Measurements from ENCODE around the gene IRAK2. TPM values are rescaled to one million over a fixed set of nuclear protein-coding genes. Genes with fewer than 3 reads are reported as not detected.
"Not testable (repeated sequence)": the region's sequence is repeated elsewhere in the genome, so short reads cannot be mapped to it uniquely, and the experiment has no call there.

IRAK2 gene
- total and polyA plus RNA-seq, 9 donors: 1.1 to 2.3 (median 1.5) TPM

DNA sequence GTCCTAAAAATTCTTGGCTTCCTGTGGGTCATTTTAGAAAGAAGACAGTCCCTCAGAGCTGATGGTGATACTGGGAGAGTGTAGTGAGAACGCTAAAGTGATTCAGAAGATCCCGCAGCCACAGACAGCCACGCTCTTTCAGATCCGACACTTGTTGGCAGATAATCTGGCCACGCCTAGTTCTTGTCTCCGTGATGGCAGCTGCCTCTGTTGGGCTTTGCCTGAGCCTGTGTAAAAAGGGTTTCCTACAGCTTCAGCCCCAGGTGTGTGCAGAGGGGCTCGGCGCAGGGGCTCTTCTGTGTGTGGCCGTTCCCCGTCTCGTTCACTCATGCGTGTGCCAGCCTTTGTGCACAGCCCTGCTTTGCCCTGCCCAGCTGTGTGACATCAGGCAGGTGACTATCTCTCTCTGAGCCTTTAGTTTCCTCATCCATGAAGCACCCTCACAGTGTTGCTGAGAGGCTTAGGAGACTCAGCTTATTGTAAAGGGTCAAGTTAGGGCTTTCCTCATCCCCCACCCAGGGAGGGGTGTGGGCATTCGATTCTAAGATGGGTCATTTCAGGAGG, 6.3 kb downstream of the IRAK2 start:
- no peaks in the 10 kb centered on the region for H3K27me3 ChIP-seq
- H3K27ac ChIP-seq: no peak overlapping the region
- no peaks in the 10 kb centered on the region for H3K36me3 ChIP-seq
- no peaks in the 10 kb centered on the region for H3K9me3 ChIP-seq
- no peak overlapping the region for H3K4me3 ChIP-seq
- 87 to 90% (median 88%) methylated on average over 13 of the region's 13 CpGs for WGBS, 3 donors
- no peaks in the 10 kb centered on the region for H3K4me1 ChIP-seq (ENCODE audit: insufficient read depth)
- no peak for DNase-seq
- TF ChIP-seq, protein P1, sequence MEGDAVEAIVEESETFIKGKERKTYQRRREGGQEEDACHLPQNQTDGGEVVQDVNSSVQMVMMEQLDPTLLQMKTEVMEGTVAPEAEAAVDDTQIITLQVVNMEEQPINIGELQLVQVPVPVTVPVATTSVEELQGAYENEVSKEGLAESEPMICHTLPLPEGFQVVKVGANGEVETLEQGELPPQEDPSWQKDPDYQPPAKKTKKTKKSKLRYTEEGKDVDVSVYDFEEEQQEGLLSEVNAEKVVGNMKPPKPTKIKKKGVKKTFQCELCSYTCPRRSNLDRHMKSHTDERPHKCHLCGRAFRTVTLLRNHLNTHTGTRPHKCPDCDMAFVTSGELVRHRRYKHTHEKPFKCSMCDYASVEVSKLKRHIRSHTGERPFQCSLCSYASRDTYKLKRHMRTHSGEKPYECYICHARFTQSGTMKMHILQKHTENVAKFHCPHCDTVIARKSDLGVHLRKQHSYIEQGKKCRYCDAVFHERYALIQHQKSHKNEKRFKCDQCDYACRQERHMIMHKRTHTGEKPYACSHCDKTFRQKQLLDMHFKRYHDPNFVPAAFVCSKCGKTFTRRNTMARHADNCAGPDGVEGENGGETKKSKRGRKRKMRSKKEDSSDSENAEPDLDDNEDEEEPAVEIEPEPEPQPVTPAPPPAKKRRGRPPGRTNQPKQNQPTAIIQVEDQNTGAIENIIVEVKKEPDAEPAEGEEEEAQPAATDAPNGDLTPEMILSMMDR (IDR thresholded peaks at IDR 0.05): no peak
- TF ChIP-seq EP300 (IDR thresholded peaks at IDR 0.05) (no peak), POLR2A (IDR thresholded peaks at IDR 0.05) (no peak)
- intact Hi-C loops (cut with DNase I): no loop called here

DNA sequence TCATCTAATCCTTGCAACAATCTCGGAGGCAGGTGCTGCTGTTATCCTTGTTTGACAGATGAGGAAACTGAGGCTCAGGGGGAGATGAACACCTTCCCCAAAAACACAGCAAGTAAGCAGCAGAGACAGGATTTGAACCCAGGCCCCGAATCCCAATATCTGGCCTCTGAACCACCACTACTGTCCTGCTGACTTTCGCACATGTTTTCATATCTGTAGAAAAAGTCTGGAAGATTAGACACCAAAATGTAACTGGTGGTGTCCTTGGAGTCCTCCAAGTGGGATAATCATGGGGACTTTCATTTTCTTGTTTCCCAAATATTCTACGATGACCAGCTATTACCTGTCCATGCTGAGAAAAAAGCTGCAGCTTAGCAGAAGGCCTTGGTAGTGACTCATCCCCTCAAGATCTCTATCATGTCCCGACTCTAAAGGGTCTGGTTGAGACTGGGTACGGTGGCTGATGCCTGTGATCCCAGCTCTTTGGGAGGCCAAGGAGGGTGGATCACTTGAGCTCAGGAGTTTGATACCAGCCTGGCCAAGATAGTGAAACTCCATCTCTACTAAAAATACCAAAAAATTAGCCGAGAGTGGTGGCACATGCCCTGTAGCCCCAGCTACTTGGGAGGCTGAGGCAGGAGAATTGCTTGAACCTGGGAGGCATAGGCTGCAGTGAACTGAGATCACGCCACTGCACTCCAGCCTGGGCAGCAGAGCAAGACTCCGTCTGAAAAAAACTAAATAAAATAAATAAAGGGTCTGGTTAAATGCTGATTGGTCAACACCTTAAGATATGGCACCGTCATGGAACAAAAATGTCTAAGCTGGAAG, 8.6 kb downstream of the IRAK2 start:
- no peaks in the 10 kb centered on the region for H3K4me1 ChIP-seq (ENCODE audit: insufficient read depth)
- no peak overlapping the region for H3K4me3 ChIP-seq
- H3K27ac ChIP-seq: no peak overlapping the region
- H3K36me3 ChIP-seq: no peaks in the 10 kb centered on the region
- no peaks in the 10 kb centered on the region for H3K9me3 ChIP-seq
- intact Hi-C loops (cut with DNase I): no loop called here
- TF ChIP-seq, protein P1 (IDR thresholded peaks at IDR 0.05): no peak
- TF ChIP-seq EP300 (IDR thresholded peaks at IDR 0.05): no peak
- TF ChIP-seq POLR2A (IDR thresholded peaks at IDR 0.05): no peak
- 78 to 84% (median 79%) methylated on average over 10 of the region's 10 CpGs for WGBS, 3 donors
- DNase-seq: no peak
- no peaks in the 10 kb centered on the region for H3K27me3 ChIP-seq

DNA sequence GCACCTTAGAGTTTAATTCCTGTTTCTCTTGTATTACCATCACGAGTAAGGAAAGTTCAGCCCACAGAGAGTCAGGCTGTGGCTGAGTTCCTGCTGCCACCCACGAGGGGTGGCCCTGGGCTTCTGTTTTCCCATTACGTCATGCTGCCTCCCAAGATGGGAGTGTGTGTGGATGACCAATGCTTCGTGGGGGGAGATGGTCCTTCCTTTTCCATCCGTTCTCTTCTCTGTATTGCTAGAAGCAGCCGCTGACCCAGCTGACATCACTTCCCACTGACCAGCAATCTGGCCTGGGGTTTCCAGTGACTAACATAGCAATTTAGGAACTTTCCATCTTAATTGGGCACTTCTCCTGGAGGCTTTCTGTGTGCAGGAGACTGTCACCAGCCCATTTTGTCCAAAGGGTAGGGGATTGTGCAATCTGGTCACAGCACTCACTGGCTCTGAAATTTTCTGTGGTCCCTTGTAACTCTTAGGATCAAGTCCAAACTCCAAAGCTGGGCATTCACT, 9.3 kb downstream of the IRAK2 start:
- Histone ChIP-seq H3K27me3 (no peaks in the 10 kb centered on the region), H3K36me3 (no peaks in the 10 kb centered on the region), H3K4me3 (no peak overlapping the region), H3K27ac (no peak overlapping the region), H3K9me3 (no peaks in the 10 kb centered on the region), H3K4me1 (ENCODE audit: insufficient read depth) (no peaks in the 10 kb centered on the region)
- peak in 1 of 5 donors; percentile 50 for DNase-seq
- intact Hi-C loops (cut with DNase I): no loop called here
- TF ChIP-seq, protein P1 (IDR thresholded peaks at IDR 0.05): no peak
- peak; percentile 8 for TF ChIP-seq EP300 (IDR thresholded peaks at IDR 0.05)
- no peak for TF ChIP-seq POLR2A (IDR thresholded peaks at IDR 0.05)
- WGBS, 3 donors: 29 to 36% (median 30%) methylated on average over 6 of the region's 6 CpGs

DNA sequence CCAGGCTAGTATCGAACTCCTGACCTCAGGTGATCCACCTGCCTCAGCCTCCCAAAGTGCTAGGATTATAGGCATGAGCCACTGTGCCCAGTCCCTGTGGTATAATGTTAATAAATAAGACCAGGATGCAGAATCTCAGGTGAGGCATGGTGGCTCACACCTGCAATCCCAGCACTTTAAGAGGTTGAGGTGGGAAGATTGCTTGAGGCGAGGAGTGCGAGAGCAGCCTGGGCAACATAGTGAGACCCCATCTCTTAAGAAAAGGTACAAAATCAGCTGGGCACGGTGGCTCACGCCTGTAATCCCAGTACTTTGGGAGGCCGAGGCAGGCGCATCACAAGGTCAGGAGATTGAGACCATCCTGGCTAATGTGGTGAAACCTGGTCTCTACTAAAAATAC, 10.6 kb downstream of the IRAK2 start:
- H3K9me3 ChIP-seq; H3K36me3 ChIP-seq; H3K4me1 ChIP-seq (ENCODE audit: insufficient read depth); H3K27me3 ChIP-seq; H3K4me3 ChIP-seq; intact Hi-C loops (cut with DNase I); DNase-seq; H3K27ac ChIP-seq: not testable (repeated sequence)
- WGBS, 3 donors: 97 to 98% (median 97%) methylated on average over 7 of the region's 7 CpGs

DNA sequence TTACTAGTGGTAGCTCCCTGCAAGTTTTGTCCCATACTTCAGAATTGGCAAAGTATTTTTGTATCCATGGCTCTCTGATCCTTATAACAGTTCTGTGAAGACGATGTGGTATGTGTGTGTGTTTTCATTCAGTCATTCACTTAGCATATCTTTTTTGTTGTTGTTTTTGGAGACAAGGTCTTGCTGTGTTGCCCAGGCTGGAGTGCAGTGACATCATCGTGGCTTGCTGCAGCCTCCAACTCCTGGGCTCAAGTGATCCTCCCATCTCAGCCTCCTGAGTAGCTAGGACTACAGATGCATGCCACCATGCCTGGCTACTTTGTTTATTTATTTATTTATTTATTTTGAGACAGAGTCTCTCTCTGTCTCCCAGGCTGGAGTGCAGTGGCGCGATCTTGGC, 11.4 kb downstream of the IRAK2 start:
- WGBS, 3 donors: 93 to 97% (median 96%) methylated on average over 4 of the region's 4 CpGs
- intact Hi-C loops (cut with DNase I); H3K27me3 ChIP-seq; H3K27ac ChIP-seq; H3K9me3 ChIP-seq; H3K4me3 ChIP-seq; H3K4me1 ChIP-seq (ENCODE audit: insufficient read depth); H3K36me3 ChIP-seq; DNase-seq: not testable (repeated sequence)

Measured in ovary (tissue), 9 donors.